IMR-90 (cell line): ENCODE measurements around the gene TRIM44. TPM values are rescaled to one million over a fixed set of nuclear protein-coding genes. Genes with fewer than 3 reads are reported as not detected.

Experiments used
- ATAC-seq: fragments of 200-7000 bp; cut with Tn5 transposase; 2 replicates; pipeline ENCODE4 v1.9.1; 2020; ENCODE audit warnings: low read depth, mild to moderate bottlenecking, moderate library complexity
- BruUV-seq: library from RNA; stranded (reverse); fragments of 400-500 nt; replicated peaks from 2 replicates; lab custom pipeline; 2021; lab: Mats Ljungman, UMichigan
- CTCF ChIA-PET: fragments of 300-600 bp; formaldehyde crosslinking; extraction: SDS; loops from one replicate; lab custom pipeline; 2021; ENCODE audit warnings: antibody characterized with exemption; lab: Yijun Ruan, JAX
- POLR2A ChIA-PET: fragments of 300-600 bp; sonication (Branson Sonifier 250); formaldehyde crosslinking; loops from one replicate; lab custom pipeline; 2022; ENCODE audit warnings: antibody characterized with exemption; ENCODE audit not compliant: unreplicated experiment; lab: Charles Lee
- DNase-seq: peaks from one replicate; pipeline ENCODE4 v3.0.0; 2013
- H2AFZ ChIP-seq: replicated peaks from 2 replicates; pipeline ENCODE3; 2013; ENCODE audit warnings: low read length, mild to moderate bottlenecking; ENCODE audit not compliant: poor library complexity
- H2AK5ac ChIP-seq: 2 replicates; pipeline ENCODE4 v1.6.1; 2013; ENCODE audit warnings: low read depth, low read length, inconsistent platforms
- H2AK9ac ChIP-seq: replicated peaks from 2 replicates; pipeline ENCODE3; 2013; ENCODE audit warnings: mild to moderate bottlenecking, low read depth, low read length, moderate library complexity; ENCODE audit not compliant: poor library complexity
- H2BK120ac ChIP-seq: 2 replicates; pipeline ENCODE4 v1.6.1; 2013; ENCODE audit warnings: low read depth, low read length, inconsistent platforms
- H2BK15ac ChIP-seq: 3 replicates; pipeline ENCODE4 v1.6.1; 2013; ENCODE audit warnings: low read depth, low read length, inconsistent platforms
- H2BK20ac ChIP-seq: 2 replicates; pipeline ENCODE4 v1.6.1; 2013; ENCODE audit warnings: low read depth, mild to moderate bottlenecking, inconsistent platforms, low read length, moderate library complexity
- H2BK5ac ChIP-seq: 2 replicates; pipeline ENCODE4 v1.6.1; 2013; ENCODE audit warnings: mild to moderate bottlenecking, low read depth, low read length, inconsistent platforms; ENCODE audit not compliant: poor library complexity, severe bottlenecking
- H3K14ac ChIP-seq: replicated peaks from 2 replicates; pipeline ENCODE4 v1.6.1; 2013; ENCODE audit warnings: low read depth, low read length, inconsistent platforms
- H3K18ac ChIP-seq: 2 replicates; pipeline ENCODE4 v1.6.1; 2013; ENCODE audit warnings: low read depth, low read length, control low read depth
- H3K23ac ChIP-seq: 2 replicates; pipeline ENCODE4 v1.6.1; 2013; ENCODE audit warnings: low read depth, low read length, inconsistent platforms
- H3K27ac ChIP-seq: 2 replicates; pipeline ENCODE4 v1.5.1; 2013; ENCODE audit warnings: mild to moderate bottlenecking, control low read depth, low read length; ENCODE audit not compliant: insufficient read depth
- H3K27me3 ChIP-seq: 2 replicates; pipeline ENCODE4 v1.6.1; 2013; ENCODE audit warnings: low read length; ENCODE audit not compliant: control insufficient read depth, insufficient read depth
- H3K36me3 ChIP-seq: 2 replicates; pipeline ENCODE4 v1.6.1; 2013; ENCODE audit warnings: low read length, mixed read lengths; ENCODE audit not compliant: control insufficient read depth, insufficient read depth
- H3K4ac ChIP-seq: 2 replicates; pipeline ENCODE4 v1.6.1; 2013; ENCODE audit warnings: low read depth, low read length, inconsistent platforms
- H3K4me1 ChIP-seq: 2 replicates; pipeline ENCODE4 v1.6.1; 2013; ENCODE audit warnings: low read length, mixed read lengths; ENCODE audit not compliant: control insufficient read depth, insufficient read depth
- H3K4me2 ChIP-seq: 2 replicates; pipeline ENCODE4 v1.6.1; 2013; ENCODE audit warnings: low read depth, mild to moderate bottlenecking, control low read depth, low read length, moderate library complexity
- H3K4me3 ChIP-seq: 2 replicates; pipeline ENCODE4 v1.5.1; 2013; ENCODE audit warnings: low read depth, mild to moderate bottlenecking, control low read depth, low read length, moderate library complexity; ENCODE audit not compliant: insufficient read depth
- H3K56ac ChIP-seq: 2 replicates; pipeline ENCODE4 v1.6.1; 2013; ENCODE audit warnings: low read length, inconsistent platforms; ENCODE audit not compliant: insufficient read depth; ENCODE audit errors: extremely low read depth
- H3K79me1 ChIP-seq, 2 experiments: 2 replicates each; pipeline ENCODE4 v1.6.1; 2013; ENCODE audit warnings: low read length in 2 of 2, inconsistent platforms in 1 of 2, low read depth in 1 of 2
- H3K9ac ChIP-seq: 2 replicates; pipeline ENCODE4 v1.6.1; 2013; ENCODE audit warnings: low read depth, low read length, control low read depth
- H3K9me1 ChIP-seq: 2 replicates; pipeline ENCODE4 v1.6.1; 2013; ENCODE audit warnings: low read length, inconsistent platforms; ENCODE audit not compliant: insufficient read depth
- H3K9me3 ChIP-seq: 2 replicates; pipeline ENCODE4 v1.6.1; 2013; ENCODE audit warnings: low read length; ENCODE audit not compliant: control insufficient read depth, insufficient read depth
- H4K20me1 ChIP-seq: 2 replicates; pipeline ENCODE4 v1.6.1; 2013; ENCODE audit warnings: low read length, inconsistent platforms; ENCODE audit not compliant: insufficient read depth
- H4K5ac ChIP-seq: 2 replicates; pipeline ENCODE4 v1.6.1; 2013; ENCODE audit warnings: mild to moderate bottlenecking, low read depth, low read length, control low read depth
- H4K8ac ChIP-seq, 2 experiments: 2 replicates each; pipeline ENCODE4 v1.6.1; 2013; ENCODE audit warnings: low read depth in 2 of 2, low read length in 2 of 2, control low read depth in 1 of 2, inconsistent platforms in 1 of 2
- H4K91ac ChIP-seq: 2 replicates; pipeline ENCODE4 v1.6.1; 2013; ENCODE audit warnings: low read depth, low read length, inconsistent platforms; ENCODE audit not compliant: insufficient read depth
- FOS ChIP-seq: fragments of 150-350 bp; IDR thresholded peaks from 2 replicates; pipeline ENCODE4 v1.6.1; 2016; ENCODE audit warnings: low read depth, low read length
- MXI1 ChIP-seq: IDR thresholded peaks from 2 replicates; pipeline ENCODE4 v1.6.1; 2012; ENCODE audit warnings: low read depth, mild to moderate bottlenecking, low read length, moderate library complexity, borderline replicate concordance
- RFX5 ChIP-seq: IDR thresholded peaks from 2 replicates; pipeline ENCODE4 v1.8.0; 2012; ENCODE audit warnings: low read depth, mild to moderate bottlenecking, low read length, moderate library complexity
- SMC3 ChIP-seq: fragments of 150-350 bp; IDR thresholded peaks from 2 replicates; pipeline ENCODE4 v1.6.1; 2016; ENCODE audit warnings: low read depth, mild to moderate bottlenecking, antibody characterized with exemption, low read length, moderate library complexity
- WGBS, 2 experiments: methylation state at CpG; one replicate each; pipeline versions ENCODE4 v1.1.5 to v1.1.7; 2013; ENCODE audit warnings: missing lambda C conversion rate in 2 of 2; ENCODE audit not compliant: insufficient read length in 1 of 2; ENCODE audit errors: extremely low coverage in 2 of 2; 5-methylcytosine and 5-hydroxymethylcytosine counted together
- dilution Hi-C: fragments of 300-500 bp; cut with HindIII; formaldehyde crosslinking; loops from one replicate; pipeline ENCODE4 v1.14.3; 2018; ENCODE audit warnings: low sequenced_read_pairs; ENCODE audit not compliant: unreplicated experiment
- in situ Hi-C: fragments of 300-500 bp; cut with MboI; formaldehyde crosslinking; loops from 3 replicates; pipeline ENCODE4 v1.14.3; 2019; ENCODE audit warnings: low sequenced_read_pairs, inconsistent platforms, mixed read lengths
- intact Hi-C: fragments of 100-400 bp; cut with micrococcal nuclease; formaldehyde crosslinking; loops from 2 replicates; pipeline ENCODE4 v1.10.0; 2022
- polyA plus RNA-seq, 3 experiments: library from polyadenylated mRNA; depleted of rRNA; stranded (reverse); fragments of >200 nt; gene quantifications; 2 replicates each; pipeline ENCODE4 v1.2.3, GENCODE V29; 2012; ENCODE audit warnings: low replicate concordance in 1 of 3
- total RNA-seq: library from RNA; depleted of rRNA; stranded (reverse); fragments of >200 nt; gene quantifications from 2 replicates; pipeline ENCODE4 v1.2.3, GENCODE V29; 2012
- TF ChIP-seq, protein P1 (sequence below): conservative IDR thresholded peaks from 2 replicates; pipeline ENCODE4 v1.5.1; 2012; ENCODE audit warnings: mild to moderate bottlenecking, low read depth, low read length, improper control_type of control experiment

Gene TRIM44
- total and polyA plus RNA-seq, 2 of the 4 experiments (the other 2 are of a cell fraction), result 50.7 to 104 TPM

DNA sequence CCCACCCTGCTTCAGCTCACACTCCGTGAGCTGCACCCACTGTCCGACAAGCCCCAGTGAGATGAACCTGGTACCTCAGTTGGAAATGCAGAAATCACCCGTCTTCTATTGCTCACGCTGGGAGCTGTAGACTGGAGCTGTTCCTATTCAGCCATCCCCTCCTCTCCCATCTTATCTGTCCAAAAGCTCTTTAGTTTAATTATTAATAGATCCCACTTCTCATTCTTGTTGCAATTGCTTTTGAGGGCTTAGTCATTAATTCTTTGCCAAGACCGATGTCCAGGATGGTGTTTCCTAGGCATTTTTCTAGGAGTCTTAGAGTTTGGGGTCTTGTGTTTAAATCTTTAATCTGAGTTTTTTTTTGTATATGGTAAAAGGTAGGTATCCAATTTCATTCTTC, 116.8 kb downstream of the TRIM44 start:
- Histone ChIP-seq H3K79me1 (peaks cover 25 to 41% of the 10 kb centered on the region in 2 experiments), H3K14ac (no peak overlapping the region), H3K4me1 (peaks cover 2% of the 10 kb centered on the region; the same call in 1 of the 2 replicates), H2BK15ac (no peak overlapping the region), H2BK20ac (no peak overlapping the region), H3K27ac (no peak overlapping the region), H3K56ac (no peak overlapping the region), H3K4me3 (no peak overlapping the region), H3K4ac (no peak overlapping the region), H3K18ac (no peak overlapping the region), H3K36me3 (no peaks in the 10 kb centered on the region), H2BK120ac (no peak overlapping the region), H3K4me2 (no peak overlapping the region), H3K9me3 (peaks cover 3% of the 10 kb centered on the region; the same call in 1 of the 2 replicates), H4K8ac (no peak overlapping the region), H2BK5ac (no peak overlapping the region), H2AFZ (no peak overlapping the region), H4K91ac (no peak overlapping the region), H2AK9ac (no peak overlapping the region), H3K23ac (no peak overlapping the region), H3K27me3 (no peaks in the 10 kb centered on the region), H4K20me1 (peaks cover 18% of the 10 kb centered on the region), H2AK5ac (no peak overlapping the region), H4K5ac (no peak overlapping the region), H3K9me1 (peaks cover 4% of the 10 kb centered on the region; the same call in 1 of the 2 replicates), H3K9ac (no peak overlapping the region)
- ATAC-seq (no peak), DNase-seq (no peak)
- intact Hi-C loops, result no loop called here
- ChIA-PET POLR2A (no interaction called here), CTCF (no interaction called here)
- in situ Hi-C loops, result no loop called here
- TF ChIP-seq, protein P1, sequence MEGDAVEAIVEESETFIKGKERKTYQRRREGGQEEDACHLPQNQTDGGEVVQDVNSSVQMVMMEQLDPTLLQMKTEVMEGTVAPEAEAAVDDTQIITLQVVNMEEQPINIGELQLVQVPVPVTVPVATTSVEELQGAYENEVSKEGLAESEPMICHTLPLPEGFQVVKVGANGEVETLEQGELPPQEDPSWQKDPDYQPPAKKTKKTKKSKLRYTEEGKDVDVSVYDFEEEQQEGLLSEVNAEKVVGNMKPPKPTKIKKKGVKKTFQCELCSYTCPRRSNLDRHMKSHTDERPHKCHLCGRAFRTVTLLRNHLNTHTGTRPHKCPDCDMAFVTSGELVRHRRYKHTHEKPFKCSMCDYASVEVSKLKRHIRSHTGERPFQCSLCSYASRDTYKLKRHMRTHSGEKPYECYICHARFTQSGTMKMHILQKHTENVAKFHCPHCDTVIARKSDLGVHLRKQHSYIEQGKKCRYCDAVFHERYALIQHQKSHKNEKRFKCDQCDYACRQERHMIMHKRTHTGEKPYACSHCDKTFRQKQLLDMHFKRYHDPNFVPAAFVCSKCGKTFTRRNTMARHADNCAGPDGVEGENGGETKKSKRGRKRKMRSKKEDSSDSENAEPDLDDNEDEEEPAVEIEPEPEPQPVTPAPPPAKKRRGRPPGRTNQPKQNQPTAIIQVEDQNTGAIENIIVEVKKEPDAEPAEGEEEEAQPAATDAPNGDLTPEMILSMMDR, result no peak
- TF ChIP-seq MXI1, result no peak
- no peak for TF ChIP-seq FOS
- no peak for TF ChIP-seq RFX5
- TF ChIP-seq SMC3, result no peak
- 93% methylated on average over 4 of the region's 5 CpGs; no CpG with 5 or more reads in 1 of the 2 experiments for WGBS, 2 experiments
- no TSS peak for BruUV-seq
- dilution Hi-C loops, result no loop called here
